ENCODE results near the gene DNAJC7.
"Not testable (repeated sequence)": the region's sequence is repeated elsewhere in the genome, so short reads cannot be mapped to it uniquely, and the experiment has no call there.

Gene DNAJC7

GRCh38 chr17:41948762-41949460 is 68.3 kb downstream of the DNAJC7 start:
- DNase-seq = no peak

GRCh38 chr17:41944943-41945342 is 72.3 kb downstream of the DNAJC7 start:
- no peak for DNase-seq

DNA sequence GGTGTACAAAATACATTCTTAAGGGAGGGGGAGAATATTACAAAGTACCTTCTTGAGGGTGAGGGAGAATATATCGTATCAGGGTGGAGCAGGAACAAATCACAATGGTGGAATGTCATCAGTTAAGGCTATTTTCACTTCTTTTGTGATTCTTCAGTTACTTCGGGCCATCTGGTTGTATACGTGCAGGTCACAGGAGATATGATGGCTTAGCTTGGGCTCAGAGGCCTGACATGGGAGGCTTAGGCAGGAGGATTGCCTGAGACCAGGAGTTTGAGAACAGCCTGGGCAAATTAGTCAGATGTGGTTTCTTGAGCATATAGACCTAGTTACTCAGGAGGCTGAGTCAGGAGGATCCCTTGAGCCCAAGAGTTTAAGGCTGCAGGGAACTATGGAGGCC is 73.7 kb downstream of the DNAJC7 start:
- no peak for DNase-seq

GRCh38 chr17:41942626-41943373 is 74.4 kb downstream of the DNAJC7 start:
- DNase-seq = no peak

GRCh38 chr17:41941168-41941567 is 76.1 kb downstream of the DNAJC7 start:
- DNase-seq = no peak

GRCh38 chr17:41939693-41940090 is 77.5 kb downstream of the DNAJC7 start:
- no peak for DNase-seq

GRCh38 chr17:41939044-41939692 is 78.1 kb downstream of the DNAJC7 start:
- DNase-seq = no peak

- no peak for DNase-seq
These were observed 79.0 kb downstream of the DNAJC7 start for GRCh38 chr17:41937970-41938954.

GRCh38 chr17:41935641-41936040 is 81.6 kb downstream of the DNAJC7 start:
- DNase-seq = no peak

DNA sequence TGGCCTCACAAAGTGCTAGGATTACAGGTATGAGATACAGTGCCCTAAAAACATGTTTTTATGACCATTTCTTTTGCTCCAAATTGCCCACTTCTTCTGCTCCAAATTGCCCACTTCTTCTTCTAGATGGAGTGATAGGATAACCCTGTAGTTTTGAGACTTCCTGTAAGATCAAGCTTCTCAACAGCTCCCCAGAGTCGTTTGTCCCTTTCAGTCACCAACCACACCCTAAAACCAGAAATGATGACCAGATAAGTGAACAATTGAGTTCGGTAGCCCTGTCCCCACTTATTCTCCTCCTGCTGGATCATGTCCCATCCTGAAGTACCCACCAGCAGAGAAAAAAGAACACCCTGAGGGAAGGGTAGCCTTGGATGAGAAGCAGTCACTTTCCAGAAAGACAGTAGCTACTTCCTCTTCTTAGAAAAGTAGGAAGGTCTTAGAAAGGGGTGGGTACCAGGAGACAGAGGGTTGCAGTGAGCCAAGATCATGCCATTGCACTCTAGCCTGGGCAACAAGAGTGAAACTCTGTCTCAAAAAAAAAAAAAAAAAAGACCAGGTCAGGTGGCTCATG is 84.3 kb downstream of the DNAJC7 start:
- no peak for DNase-seq

- DNase-seq = not testable (repeated sequence)
These were observed 85.5 kb downstream of the DNAJC7 start for GRCh38 chr17:41931715-41932114.

DNA sequence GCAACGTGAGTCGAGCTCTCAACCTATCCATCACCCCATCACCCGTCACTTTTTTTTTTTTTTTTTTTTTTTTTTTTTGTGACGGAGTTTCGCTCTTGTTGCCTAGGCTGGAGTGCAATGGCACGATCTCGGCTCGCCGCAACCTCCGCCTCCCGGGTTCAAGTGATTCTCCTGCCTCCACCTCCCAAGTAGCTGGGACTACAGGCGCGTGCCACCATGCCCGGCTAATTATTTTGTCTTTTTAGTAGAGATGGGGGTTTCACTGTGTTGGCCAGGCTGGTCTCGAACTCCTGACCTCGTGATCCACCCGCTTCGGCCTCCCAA is 86.4 kb downstream of the DNAJC7 start:
- DNase-seq = not testable (repeated sequence)

GRCh38 chr17:41930009-41930832 is 87.0 kb downstream of the DNAJC7 start, which contains the start of gene ODAD4:
Gene ODAD4 (plus strand): TSS chr17:41930617. CDS start chr17:41930724, 107 bp downstream.
- peak; percentile 90 to 96 (median 95) for DNase-seq

GRCh38 chr17:41928693-41929251 is 88.5 kb downstream of the DNAJC7 start:
- DNase-seq = no peak
